GM12875 (cell line): Measurements from ENCODE around the gene ZBTB34.
A peak's percentile ranks its signal among the peaks of the same experiment; 100 is the strongest.
"Not testable (repeated sequence)": the region's sequence is repeated elsewhere in the genome, so short reads cannot be mapped to it uniquely, and the experiment has no call there.

ENCODE experiments used
- H3K4me3 ChIP-seq: one replicate; pipeline ENCODE4 v1.5.1; 2011; ENCODE audit warnings: low read depth, low read length, control low read depth
- CTCF ChIP-seq: IDR thresholded peaks from 2 replicates; pipeline ENCODE4 v1.5.1; 2011; ENCODE audit warnings: low read depth, mild to moderate bottlenecking, control low read depth, inconsistent platforms, low read length, moderate library complexity, borderline replicate concordance; ENCODE audit not compliant: insufficient read depth

ZBTB34 gene, protein sequence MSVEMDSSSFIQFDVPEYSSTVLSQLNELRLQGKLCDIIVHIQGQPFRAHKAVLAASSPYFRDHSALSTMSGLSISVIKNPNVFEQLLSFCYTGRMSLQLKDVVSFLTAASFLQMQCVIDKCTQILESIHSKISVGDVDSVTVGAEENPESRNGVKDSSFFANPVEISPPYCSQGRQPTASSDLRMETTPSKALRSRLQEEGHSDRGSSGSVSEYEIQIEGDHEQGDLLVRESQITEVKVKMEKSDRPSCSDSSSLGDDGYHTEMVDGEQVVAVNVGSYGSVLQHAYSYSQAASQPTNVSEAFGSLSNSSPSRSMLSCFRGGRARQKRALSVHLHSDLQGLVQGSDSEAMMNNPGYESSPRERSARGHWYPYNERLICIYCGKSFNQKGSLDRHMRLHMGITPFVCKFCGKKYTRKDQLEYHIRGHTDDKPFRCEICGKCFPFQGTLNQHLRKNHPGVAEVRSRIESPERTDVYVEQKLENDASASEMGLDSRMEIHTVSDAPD

GRCh38 chr9:126860077-126860756 is at the start of gene ZBTB34:
Gene ZBTB34 (plus strand): TSS chr9:126860639. CDS start chr9:126879400, 18,761 bp downstream.
- TF ChIP-seq CTCF = peak; percentile 99
- peak within 1 kb of the TSS; percentile 82 for H3K4me3 ChIP-seq

GRCh38 chr9:126813072-126813471 is 47.4 kb upstream of the ZBTB34 start:
- no peak for TF ChIP-seq CTCF

DNA sequence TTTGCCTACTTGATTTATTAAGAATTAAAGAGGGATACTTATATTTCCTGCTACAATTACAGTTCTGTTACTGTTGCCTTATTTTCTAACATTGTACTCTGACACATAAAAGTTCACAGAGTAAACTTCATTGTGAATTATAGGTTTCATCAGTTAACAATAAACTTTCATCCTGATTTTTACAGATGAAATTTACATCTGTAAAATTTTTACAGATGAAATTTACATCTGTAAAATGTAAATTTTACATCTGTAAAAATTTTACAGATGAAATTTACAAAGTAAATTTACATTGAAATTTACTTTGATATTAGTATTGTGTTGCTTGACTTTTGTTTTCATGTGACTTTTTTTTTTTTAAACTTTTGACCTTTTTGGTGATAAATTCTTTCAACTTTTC is 46.3 kb upstream of the ZBTB34 start:
- no peak for TF ChIP-seq CTCF
- H3K4me3 ChIP-seq = no peak overlapping the region

More at GRCh38 chr9:126813072-126813471, 47.4 kb upstream of the ZBTB34 start:
- H3K4me3 ChIP-seq = no peak overlapping the region

- not testable (repeated sequence) for H3K4me3 ChIP-seq
Observed at GRCh38 chr9:126817615-126818014, 42.8 kb upstream of the ZBTB34 start.

DNA sequence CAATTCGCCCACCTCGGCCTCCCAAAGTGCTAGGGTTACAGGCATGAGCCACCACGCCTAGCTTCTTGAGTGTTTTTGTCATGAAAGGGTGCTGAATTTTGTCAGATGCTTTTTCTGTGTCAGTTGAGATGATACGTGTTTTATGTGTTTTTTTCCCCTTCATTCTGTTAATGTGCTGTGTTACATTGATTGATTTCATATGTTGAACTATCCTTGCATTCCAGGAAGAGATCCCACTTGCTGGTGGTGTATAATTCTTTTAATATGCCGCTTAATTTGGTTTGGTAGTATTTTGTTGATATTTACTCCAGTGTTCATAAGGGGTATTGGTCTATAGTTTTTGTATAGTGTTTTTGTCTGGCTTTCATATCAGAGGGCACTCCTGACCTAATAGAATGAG is 42.0 kb upstream of the ZBTB34 start:
- H3K4me3 ChIP-seq = no peak overlapping the region
- no peak for TF ChIP-seq CTCF

DNA sequence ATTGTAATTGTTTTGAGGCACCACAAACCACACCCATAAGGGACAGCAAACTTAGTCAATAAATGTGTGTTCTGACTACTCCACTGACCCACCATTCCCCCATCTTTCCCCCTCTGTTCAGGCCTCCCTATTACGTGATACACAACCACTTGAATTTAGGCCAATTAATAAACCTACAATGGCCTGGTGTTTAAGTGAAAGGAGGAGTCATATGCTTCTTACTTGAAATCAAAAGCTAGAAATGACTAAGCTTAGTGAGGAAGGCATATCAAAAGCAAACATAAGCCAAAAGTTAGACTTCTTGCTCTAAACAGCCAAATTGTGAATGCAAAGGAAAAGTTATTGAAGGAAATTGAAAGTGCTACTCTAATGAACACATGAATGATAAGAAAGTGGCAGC is 41.0 kb upstream of the ZBTB34 start:
- H3K4me3 ChIP-seq = no peak overlapping the region
- no peak for TF ChIP-seq CTCF

DNA sequence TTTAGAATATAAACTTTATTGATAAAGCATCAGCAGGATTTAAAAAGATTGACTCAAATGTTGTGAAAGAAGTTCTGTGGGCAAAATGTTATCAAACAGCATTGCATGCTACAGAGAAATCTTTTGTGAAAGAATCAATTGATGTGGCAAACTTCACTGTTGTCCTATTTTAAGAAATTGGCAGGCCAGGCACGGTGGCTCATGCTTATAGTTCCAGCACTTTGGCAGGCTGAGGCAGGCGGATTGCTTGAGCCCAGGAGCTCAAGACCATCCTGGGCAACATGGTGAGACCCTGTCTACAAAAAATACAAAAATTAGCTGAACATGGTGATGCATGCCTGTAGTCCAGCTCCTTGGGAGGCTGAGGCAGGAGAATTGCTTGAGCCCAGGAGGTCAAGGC is 38.2 kb upstream of the ZBTB34 start:
- no peak for TF ChIP-seq CTCF
- H3K4me3 ChIP-seq = no peak overlapping the region
